G401.6 (cell line): ENCODE measurements around the gene RYR3.

Experiments used
- FAIRE-seq: peaks from 2 replicates; lab custom pipeline; 2012; peaks lifted over from hg19 to GRCh38; lab: Jason Lieb, UNC

The RYR3 gene

GRCh38 chr15:33322091-33322490 lies 11.3 kb downstream of the RYR3 start:
- no peak for FAIRE-seq

GRCh38 chr15:33324609-33325008 lies 13.8 kb downstream of the RYR3 start:
- no peak for FAIRE-seq

GRCh38 chr15:33326908-33327307 lies 16.1 kb downstream of the RYR3 start:
- FAIRE-seq: no peak

- FAIRE-seq: no peak
Observed at GRCh38 chr15:33328106-33328505, 17.3 kb downstream of the RYR3 start.

GRCh38 chr15:33329457-33329856 lies 18.7 kb downstream of the RYR3 start:
- no peak for FAIRE-seq

GRCh38 chr15:33330931-33331330 lies 20.2 kb downstream of the RYR3 start:
- no peak for FAIRE-seq

- no peak for FAIRE-seq
Observed at GRCh38 chr15:33341953-33342352, 31.2 kb downstream of the RYR3 start.

GRCh38 chr15:33343275-33343674 lies 32.5 kb downstream of the RYR3 start:
- no peak for FAIRE-seq

GRCh38 chr15:33344111-33344510 lies 33.3 kb downstream of the RYR3 start:
- no peak for FAIRE-seq

GRCh38 chr15:33344530-33344929 lies 33.8 kb downstream of the RYR3 start:
- FAIRE-seq: no peak

GRCh38 chr15:33354411-33354810 lies 43.6 kb downstream of the RYR3 start:
- no peak for FAIRE-seq

- no peak for FAIRE-seq
Observed at GRCh38 chr15:33357845-33358244, 47.1 kb downstream of the RYR3 start.

GRCh38 chr15:33358306-33358705 lies 47.5 kb downstream of the RYR3 start:
- FAIRE-seq: no peak

GRCh38 chr15:33360886-33361285 lies 50.1 kb downstream of the RYR3 start:
- no peak for FAIRE-seq

GRCh38 chr15:33369941-33370622 lies 59.3 kb downstream of the RYR3 start:
- FAIRE-seq: no peak

- FAIRE-seq: no peak
Observed at GRCh38 chr15:33370623-33371020, 59.9 kb downstream of the RYR3 start.

- no peak for FAIRE-seq
Observed at GRCh38 chr15:33371159-33371558, 60.4 kb downstream of the RYR3 start.

- FAIRE-seq: no peak
Observed at GRCh38 chr15:33374226-33374914, 63.6 kb downstream of the RYR3 start.

- no peak for FAIRE-seq
Observed at GRCh38 chr15:33375236-33375635, 64.5 kb downstream of the RYR3 start.

- FAIRE-seq: no peak
Observed at GRCh38 chr15:33377204-33377603, 66.4 kb downstream of the RYR3 start.

GRCh38 chr15:33378866-33379480 lies 68.2 kb downstream of the RYR3 start:
- FAIRE-seq: no peak

- FAIRE-seq: no peak
Observed at GRCh38 chr15:33380406-33380805, 69.6 kb downstream of the RYR3 start.

GRCh38 chr15:33382491-33382890 lies 71.7 kb downstream of the RYR3 start:
- FAIRE-seq: no peak

- FAIRE-seq: peak; percentile 86
Observed at GRCh38 chr15:33384307-33384706, 73.5 kb downstream of the RYR3 start.
